ENCODE data around the gene MAP2K5. TPM values are rescaled to one million over a fixed set of nuclear protein-coding genes. Genes with fewer than 3 reads are reported as not detected.

Gene MAP2K5
- 7.9 and 12.3 TPM in 2 replicates for polyA plus RNA-seq

GRCh38 chr15:67542420-67543347, at the start of gene MAP2K5:
Gene MAP2K5 (plus strand): TSS chr15:67542703. CDS start chr15:67543336, 633 bp downstream.

GRCh38 chr15:67521029-67521782, 21.3 kb upstream of the MAP2K5 start, which contains the start of gene C15orf61:
Gene C15orf61 (plus strand): TSS chr15:67521131. CDS start chr15:67521249, 118 bp downstream.

GRCh38 chr15:67824976-67825880, 282.7 kb downstream of the MAP2K5 start, which contains the start of gene SKOR1:
Gene SKOR1 (plus strand): TSS chr15:67825509. CDS start chr15:67825603, 94 bp downstream.

GRCh38 chr15:67839929-67840748, 297.6 kb downstream of the MAP2K5 start, which contains the start of gene RNU6-1:
Gene RNU6-1 (minus strand): TSS chr15:67840045.

Other genes with a start within 250 kb of the MAP2K5 start
- gene C15orf61, start 21.6 kb upstream of the MAP2K5 start, polyA plus RNA-seq: 29.0 and 43.0 TPM in 2 replicates

Measured in Purkinje cell (primary cell).